DND-41 (cell line): ENCODE measurements around the gene RTN4IP1.

ENCODE experiments used
- ATAC-seq: fragments of 200-7000 bp; cut with Tn5 transposase; 3 replicates; pipeline ENCODE4 v1.9.1; 2021; ENCODE audit warnings: low read depth; ENCODE audit not compliant: insufficient read depth
- DNase-seq: peaks from one replicate; pipeline ENCODE4 v3.0.0-alpha.2; 2020
- H2AFZ ChIP-seq: 2 replicates; pipeline ENCODE4 v1.6.0; 2012; ENCODE audit warnings: low read depth, low read length
- H3K27ac ChIP-seq: 2 replicates; pipeline ENCODE4 v1.5.1; 2012; ENCODE audit warnings: low read length, inconsistent platforms
- H3K27me3 ChIP-seq: fragments of 200-600 bp; sonication (generic); 2 replicates; pipeline ENCODE4 v1.6.0; 2012; ENCODE audit warnings: low read length, mild to moderate bottlenecking, inconsistent platforms; ENCODE audit not compliant: insufficient read depth, poor library complexity
- H3K36me3 ChIP-seq: 2 replicates; pipeline ENCODE4 v1.5.1; 2012; ENCODE audit warnings: low read length, inconsistent platforms; ENCODE audit not compliant: insufficient read depth
- H3K4me1 ChIP-seq: 2 replicates; pipeline ENCODE4 v1.5.1; 2012; ENCODE audit warnings: mild to moderate bottlenecking, low read length; ENCODE audit not compliant: insufficient read depth
- H3K4me2 ChIP-seq: 2 replicates; pipeline ENCODE4 v1.6.0; 2012; ENCODE audit warnings: mild to moderate bottlenecking, moderate library complexity, low read length, inconsistent platforms; ENCODE audit not compliant: insufficient read depth
- H3K4me3 ChIP-seq, 2 experiments: fragments of 200-600 bp in 1 of 2; shearing (Covaris generic) in 1 of 2; 2 replicates each; pipeline ENCODE4 v1.5.1; 2012 to 2016; ENCODE audit warnings: inconsistent platforms in 2 of 2, low read length in 2 of 2, mild to moderate bottlenecking in 2 of 2, low read depth in 1 of 2, moderate library complexity in 1 of 2
- H3K79me2 ChIP-seq: 2 replicates; pipeline ENCODE4 v1.6.0; 2012; ENCODE audit warnings: low read length, inconsistent platforms; ENCODE audit not compliant: insufficient read depth
- H3K9ac ChIP-seq: 2 replicates; pipeline ENCODE4 v1.6.0; 2012; ENCODE audit warnings: low read depth, mild to moderate bottlenecking, inconsistent platforms, low read length, moderate library complexity
- H3K9me3 ChIP-seq: 2 replicates; pipeline ENCODE4 v1.5.1; 2012; ENCODE audit warnings: low read length, moderate library complexity, mild to moderate bottlenecking, inconsistent platforms; ENCODE audit not compliant: insufficient read depth, severe bottlenecking
- H4K20me1 ChIP-seq: 2 replicates; pipeline ENCODE4 v1.6.0; 2012; ENCODE audit warnings: low read length; ENCODE audit not compliant: insufficient read depth
- EZH2 ChIP-seq: IDR thresholded peaks from 3 replicates; pipeline ENCODE4 v1.6.1; 2012; ENCODE audit warnings: borderline replicate concordance, low read depth, mild to moderate bottlenecking, moderate library complexity, low read length, inconsistent platforms; ENCODE audit not compliant: severe bottlenecking
- TF ChIP-seq, protein P1 (sequence below): IDR thresholded peaks from 2 replicates; pipeline ENCODE4 v1.5.1; 2012; ENCODE audit warnings: borderline replicate concordance, low read length, moderate library complexity, mild to moderate bottlenecking; ENCODE audit not compliant: poor library complexity, severe bottlenecking; ENCODE audit errors: extremely low read depth

Gene RTN4IP1

DNA sequence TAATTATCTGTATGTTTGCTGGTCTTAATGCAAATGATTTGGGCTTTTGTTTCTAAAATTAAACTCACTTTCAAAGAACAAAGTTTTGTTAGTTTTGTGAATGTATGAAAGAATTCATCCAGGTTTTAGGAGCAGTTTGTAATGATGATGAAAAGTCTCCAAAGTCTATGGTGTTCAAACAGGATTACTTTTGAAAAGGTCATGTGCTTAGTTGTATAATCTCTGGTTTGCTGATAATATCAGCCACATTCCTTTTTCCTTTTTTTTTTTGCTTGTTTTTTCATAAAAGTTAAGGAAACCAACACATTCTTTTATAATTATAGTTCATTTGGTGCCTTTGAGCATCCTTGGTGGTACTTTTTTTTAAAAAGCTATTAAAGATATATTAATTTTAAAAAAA, 88.9 kb downstream of the RTN4IP1 start:
- Histone ChIP-seq H3K27ac (no peak overlapping the region), H3K27me3 (no peaks in the 10 kb centered on the region), H3K4me1 (no peaks in the 10 kb centered on the region), H4K20me1 (no peaks in the 10 kb centered on the region), H3K36me3 (peaks cover 57% of the 10 kb centered on the region), H3K4me2 (no peak overlapping the region), H2AFZ (no peak overlapping the region), H3K9me3 (no peaks in the 10 kb centered on the region), H3K79me2 (no peaks in the 10 kb centered on the region), H3K9ac (no peak overlapping the region), H3K4me3 (no peak overlapping the region)
- no peak for DNase-seq
- ATAC-seq, result no peak
- no peak for TF ChIP-seq EZH2
- TF ChIP-seq, protein P1, sequence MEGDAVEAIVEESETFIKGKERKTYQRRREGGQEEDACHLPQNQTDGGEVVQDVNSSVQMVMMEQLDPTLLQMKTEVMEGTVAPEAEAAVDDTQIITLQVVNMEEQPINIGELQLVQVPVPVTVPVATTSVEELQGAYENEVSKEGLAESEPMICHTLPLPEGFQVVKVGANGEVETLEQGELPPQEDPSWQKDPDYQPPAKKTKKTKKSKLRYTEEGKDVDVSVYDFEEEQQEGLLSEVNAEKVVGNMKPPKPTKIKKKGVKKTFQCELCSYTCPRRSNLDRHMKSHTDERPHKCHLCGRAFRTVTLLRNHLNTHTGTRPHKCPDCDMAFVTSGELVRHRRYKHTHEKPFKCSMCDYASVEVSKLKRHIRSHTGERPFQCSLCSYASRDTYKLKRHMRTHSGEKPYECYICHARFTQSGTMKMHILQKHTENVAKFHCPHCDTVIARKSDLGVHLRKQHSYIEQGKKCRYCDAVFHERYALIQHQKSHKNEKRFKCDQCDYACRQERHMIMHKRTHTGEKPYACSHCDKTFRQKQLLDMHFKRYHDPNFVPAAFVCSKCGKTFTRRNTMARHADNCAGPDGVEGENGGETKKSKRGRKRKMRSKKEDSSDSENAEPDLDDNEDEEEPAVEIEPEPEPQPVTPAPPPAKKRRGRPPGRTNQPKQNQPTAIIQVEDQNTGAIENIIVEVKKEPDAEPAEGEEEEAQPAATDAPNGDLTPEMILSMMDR, result no peak

DNA sequence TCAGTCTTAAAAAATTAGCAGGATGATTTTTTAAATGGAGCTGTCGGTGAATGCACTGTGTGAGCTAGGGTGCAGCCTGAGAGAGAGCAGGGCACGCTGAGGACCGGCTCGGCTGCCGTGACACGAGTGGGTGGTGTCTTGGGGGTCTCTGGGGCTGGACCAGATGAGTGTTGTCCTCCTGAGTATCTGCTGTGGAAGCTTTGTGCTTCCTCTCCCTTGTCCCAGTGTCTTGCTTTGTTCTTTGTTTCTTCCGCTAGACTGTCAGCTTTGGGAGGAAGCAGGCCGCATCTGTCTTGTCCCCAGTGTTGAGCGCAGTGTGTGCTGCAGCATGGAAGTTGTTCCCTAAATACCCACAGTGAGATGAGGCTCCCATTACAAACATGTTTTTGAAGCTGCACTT, 89.4 kb downstream of the RTN4IP1 start:
- no peaks in the 10 kb centered on the region for H3K27me3 ChIP-seq
- H3K79me2 ChIP-seq, result no peaks in the 10 kb centered on the region
- no peak for DNase-seq
- H3K9ac ChIP-seq, result no peak overlapping the region
- no peaks in the 10 kb centered on the region for H4K20me1 ChIP-seq
- no peaks in the 10 kb centered on the region for H3K9me3 ChIP-seq
- no peak overlapping the region for H3K4me3 ChIP-seq
- peaks cover 58% of the 10 kb centered on the region for H3K36me3 ChIP-seq
- H3K27ac ChIP-seq, result no peak overlapping the region
- no peak for ATAC-seq
- no peaks in the 10 kb centered on the region for H3K4me1 ChIP-seq
- H2AFZ ChIP-seq, result no peak overlapping the region
- TF ChIP-seq, protein P1, result no peak
- TF ChIP-seq EZH2, result no peak
- H3K4me2 ChIP-seq, result no peak overlapping the region

DNA sequence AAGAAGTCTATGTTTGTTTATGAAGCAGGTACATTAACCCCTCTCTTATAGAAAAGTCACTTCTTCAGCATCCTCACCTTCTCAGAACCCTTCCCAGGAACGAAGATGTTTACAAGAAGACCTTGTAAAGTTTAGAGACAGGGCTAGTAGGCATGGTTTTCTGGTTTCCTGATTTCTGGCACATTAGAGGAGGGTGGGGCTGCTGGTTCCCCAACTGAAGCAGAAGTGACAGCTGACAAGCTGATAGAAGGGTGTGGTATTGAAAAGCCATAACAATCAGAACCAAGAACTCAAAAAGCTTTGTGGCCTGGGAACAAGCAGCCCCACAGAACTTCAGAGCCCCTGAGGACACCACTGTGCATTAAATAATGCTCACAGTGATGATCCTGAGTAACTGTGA, 91.2 kb downstream of the RTN4IP1 start:
- Histone ChIP-seq H3K9ac (no peak overlapping the region), H3K9me3 (no peaks in the 10 kb centered on the region), H3K27me3 (no peaks in the 10 kb centered on the region), H3K4me2 (no peak overlapping the region), H4K20me1 (no peaks in the 10 kb centered on the region), H3K4me1 (no peaks in the 10 kb centered on the region), H3K36me3 (peaks cover 46% of the 10 kb centered on the region), H3K79me2 (no peaks in the 10 kb centered on the region), H2AFZ (no peak overlapping the region), H3K4me3 (no peak overlapping the region), H3K27ac (no peak overlapping the region)
- TF ChIP-seq, protein P1, result no peak
- TF ChIP-seq EZH2, result no peak
- DNase-seq, result no peak
- no peak for ATAC-seq

DNA sequence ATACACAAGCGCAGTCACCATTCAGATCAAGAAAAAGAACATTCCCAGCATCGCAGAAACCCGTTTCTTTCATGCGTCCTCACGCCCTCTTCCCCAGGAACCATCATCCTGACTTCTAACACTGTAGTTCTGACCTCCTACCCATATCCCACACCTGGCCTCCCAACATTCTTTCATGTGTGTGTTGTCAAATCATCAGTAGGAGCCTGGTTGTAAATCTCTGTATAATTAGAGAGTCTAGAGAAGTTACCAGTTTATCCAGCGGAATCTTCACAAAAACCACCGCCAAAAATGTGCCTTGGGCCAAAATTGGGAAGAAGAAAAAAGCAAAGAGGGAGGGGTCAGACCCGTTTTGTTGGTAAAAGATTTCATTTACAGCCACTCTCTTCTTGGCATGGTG, 91.6 kb downstream of the RTN4IP1 start:
- TF ChIP-seq, protein P1, result no peak
- no peak for TF ChIP-seq EZH2
- H3K4me2 ChIP-seq, result no peak overlapping the region
- H4K20me1 ChIP-seq, result no peaks in the 10 kb centered on the region
- ATAC-seq (no peak), DNase-seq (no peak)
- H3K9me3 ChIP-seq, result no peaks in the 10 kb centered on the region
- no peaks in the 10 kb centered on the region for H3K4me1 ChIP-seq
- no peaks in the 10 kb centered on the region for H3K27me3 ChIP-seq
- H3K4me3 ChIP-seq, result no peak overlapping the region
- peaks cover 49% of the 10 kb centered on the region for H3K36me3 ChIP-seq
- no peak overlapping the region for H3K27ac ChIP-seq
- no peak overlapping the region for H3K9ac ChIP-seq
- H2AFZ ChIP-seq, result no peak overlapping the region
- H3K79me2 ChIP-seq, result no peaks in the 10 kb centered on the region
